GM18907 (cell line): ENCODE measurements around the gene RIMBP2.

Experiments used
- ATAC-seq: cut with Tn5 transposase; IDR thresholded peaks from one replicate; pipeline ENCODE4 v1.9.1; 2021; ENCODE audit warnings: mild to moderate bottlenecking, moderate library complexity; ENCODE audit not compliant: unreplicated experiment

RIMBP2 gene

DNA sequence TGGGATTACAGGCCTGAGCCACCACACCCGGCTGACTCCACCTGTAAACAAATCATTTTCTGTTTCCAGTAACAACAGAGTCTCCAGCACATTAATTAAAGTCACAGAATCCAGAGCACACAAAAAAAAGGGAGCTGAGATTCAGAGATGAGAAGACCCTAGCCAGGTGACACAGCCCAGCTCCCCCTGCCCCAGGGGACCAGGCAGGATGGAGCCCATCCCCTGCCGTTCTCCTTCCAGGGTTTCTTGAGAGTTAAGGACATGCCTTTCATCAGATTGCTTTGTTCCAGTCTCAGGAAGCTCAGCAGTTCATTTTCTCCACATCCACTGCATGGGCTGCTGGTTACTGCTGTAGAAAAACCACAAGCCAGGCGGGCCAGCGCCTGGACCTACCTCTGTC, 81.2 kb downstream of the RIMBP2 start:
- no peak for ATAC-seq

- ATAC-seq: no peak
These were observed 82.3 kb downstream of the RIMBP2 start for GRCh38 chr12:130633771-130634170.

DNA sequence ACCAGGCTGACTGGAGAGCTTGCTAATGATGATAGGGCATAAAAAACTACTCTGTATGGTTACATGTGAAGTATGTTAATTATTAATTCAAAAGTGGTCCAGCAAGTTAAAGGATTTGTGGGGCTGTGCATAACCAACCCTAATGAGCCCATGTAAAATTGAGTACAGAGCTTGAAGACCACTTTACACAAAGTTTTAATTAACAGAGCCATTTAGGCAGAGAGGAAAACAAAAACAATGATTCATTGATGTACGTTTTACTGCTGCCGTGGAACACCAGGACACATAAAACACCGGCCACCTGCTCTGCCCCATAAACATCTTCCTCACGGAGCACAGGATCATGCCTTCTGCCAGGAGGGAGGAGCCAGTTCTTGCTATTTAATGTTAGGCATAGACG, 83.5 kb downstream of the RIMBP2 start:
- no peak for ATAC-seq

GRCh38 chr12:130628304-130628703, 87.8 kb downstream of the RIMBP2 start:
- ATAC-seq: no peak

GRCh38 chr12:130627175-130627574, 88.9 kb downstream of the RIMBP2 start:
- ATAC-seq: no peak

GRCh38 chr12:130626601-130627000, 89.5 kb downstream of the RIMBP2 start:
- ATAC-seq: no peak

- no peak for ATAC-seq
These were observed 90.9 kb downstream of the RIMBP2 start for GRCh38 chr12:130625201-130625600.

GRCh38 chr12:130622803-130623202, 93.3 kb downstream of the RIMBP2 start:
- ATAC-seq: no peak

GRCh38 chr12:130621696-130622298, 94.3 kb downstream of the RIMBP2 start:
- ATAC-seq: no peak

GRCh38 chr12:130620756-130621155, 95.3 kb downstream of the RIMBP2 start:
- no peak for ATAC-seq

DNA sequence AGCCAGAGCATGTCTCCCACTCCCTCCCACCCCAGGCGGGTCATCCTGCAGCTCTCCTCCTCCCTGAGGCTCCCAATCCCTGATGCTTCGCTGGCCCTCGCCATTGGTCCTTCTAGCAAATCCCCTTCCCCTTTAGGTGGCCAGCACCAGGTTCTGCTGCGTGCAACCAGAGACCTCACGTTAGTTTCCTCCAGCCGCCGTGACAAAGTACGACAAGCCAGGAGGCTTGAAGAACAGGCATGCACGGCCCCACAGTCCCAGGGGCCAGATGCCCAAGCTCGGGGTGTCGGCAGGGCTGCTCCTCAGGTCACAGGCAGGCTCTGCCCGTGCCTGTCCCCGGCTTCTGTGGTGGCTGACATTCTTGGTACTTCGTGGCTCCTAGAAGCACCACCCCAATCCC, 95.8 kb downstream of the RIMBP2 start:
- ATAC-seq: no peak

DNA sequence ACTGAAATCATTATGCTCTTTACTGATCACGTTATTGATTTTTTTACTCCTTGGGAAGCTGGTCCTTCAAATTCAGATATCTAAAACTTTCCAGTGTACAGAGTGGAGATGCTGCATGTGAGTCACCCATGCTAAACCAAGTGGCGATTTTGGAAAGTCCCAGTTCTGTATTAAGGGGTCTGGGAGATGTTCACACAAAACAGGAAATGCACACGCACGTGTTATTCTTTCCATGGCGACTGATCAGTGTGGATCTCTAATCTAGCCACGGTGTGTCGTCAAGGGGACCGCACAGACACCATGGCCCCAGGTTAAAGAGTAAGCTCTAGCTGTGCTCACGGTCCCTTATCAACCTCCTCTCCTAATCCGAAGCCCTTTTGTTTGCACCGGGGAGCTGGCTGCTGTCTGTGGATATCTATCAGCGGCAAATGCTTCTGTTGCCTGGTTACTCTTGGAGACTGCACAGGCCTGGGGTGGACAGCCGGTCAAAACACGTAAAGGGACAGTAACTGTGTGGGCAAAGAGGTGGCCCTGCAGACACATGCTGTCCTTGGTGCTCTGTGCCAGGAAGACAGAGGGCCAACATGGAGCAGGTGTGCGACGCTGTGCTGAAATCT, 96.6 kb downstream of the RIMBP2 start:
- no peak for ATAC-seq

- ATAC-seq: no peak
These were observed 98.9 kb downstream of the RIMBP2 start for GRCh38 chr12:130617219-130617618.

- ATAC-seq: no peak
These were observed 100.2 kb downstream of the RIMBP2 start for GRCh38 chr12:130615861-130616345.

- no peak for ATAC-seq
These were observed 101.6 kb downstream of the RIMBP2 start for GRCh38 chr12:130614530-130614905.

DNA sequence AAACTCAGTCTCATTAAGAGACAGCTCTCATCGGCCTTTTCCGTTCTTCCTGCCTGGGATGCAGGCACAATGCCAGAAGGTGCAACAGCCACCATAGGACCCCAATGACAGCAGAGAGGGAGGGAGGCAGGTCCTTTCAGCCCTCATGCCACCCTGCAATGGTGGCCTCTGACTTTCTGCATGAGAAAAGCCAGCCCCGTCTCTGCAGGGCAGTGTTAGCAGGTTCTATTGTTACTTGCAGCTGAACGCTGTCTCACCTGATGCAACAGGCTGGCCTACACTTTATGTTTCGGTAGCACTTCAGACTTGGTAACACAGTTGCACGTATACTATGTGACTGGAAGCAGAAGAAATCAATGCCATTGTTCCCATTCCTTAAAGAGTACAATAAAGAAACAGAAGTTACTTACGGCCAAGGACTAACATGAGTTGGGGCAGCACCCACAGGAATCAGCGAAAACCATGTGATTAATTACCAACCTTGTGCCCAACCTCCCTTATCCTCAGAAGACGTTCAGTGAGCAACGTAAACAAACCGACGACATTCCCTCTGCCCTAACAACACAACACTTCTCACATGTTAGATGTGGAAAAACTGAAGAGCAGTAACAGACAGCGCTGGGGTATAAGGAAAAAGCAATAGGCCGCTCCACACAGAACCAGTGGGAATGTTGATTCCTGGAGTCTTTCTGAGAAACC, 102.1 kb downstream of the RIMBP2 start:
- no peak for ATAC-seq

- no peak for ATAC-seq
These were observed 103.0 kb downstream of the RIMBP2 start for GRCh38 chr12:130613131-130613530.

- no peak for ATAC-seq
These were observed 104.8 kb downstream of the RIMBP2 start for GRCh38 chr12:130611026-130611905.

DNA sequence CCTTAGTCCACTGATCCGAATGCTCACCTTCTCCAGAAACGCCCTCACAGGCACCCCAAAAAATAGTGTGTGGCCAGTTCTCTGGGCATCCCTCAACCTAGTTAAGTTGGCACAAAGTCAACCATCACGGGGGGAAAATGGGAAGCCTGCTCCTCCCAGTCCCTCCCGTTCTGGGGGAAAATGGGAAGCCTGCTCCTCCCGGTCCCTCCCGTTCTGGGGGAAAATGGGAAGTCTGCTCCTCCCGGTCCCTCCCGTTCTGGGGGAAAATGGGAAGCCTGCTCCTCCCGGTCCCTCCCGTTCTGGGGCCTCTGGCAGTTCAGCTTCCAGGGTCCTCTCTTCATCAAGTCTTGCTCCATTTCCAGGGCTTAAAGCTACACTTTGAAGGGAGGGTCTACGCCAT, 106.1 kb downstream of the RIMBP2 start:
- no peak for ATAC-seq

- ATAC-seq: no peak
These were observed 107.3 kb downstream of the RIMBP2 start for GRCh38 chr12:130608831-130609230.

DNA sequence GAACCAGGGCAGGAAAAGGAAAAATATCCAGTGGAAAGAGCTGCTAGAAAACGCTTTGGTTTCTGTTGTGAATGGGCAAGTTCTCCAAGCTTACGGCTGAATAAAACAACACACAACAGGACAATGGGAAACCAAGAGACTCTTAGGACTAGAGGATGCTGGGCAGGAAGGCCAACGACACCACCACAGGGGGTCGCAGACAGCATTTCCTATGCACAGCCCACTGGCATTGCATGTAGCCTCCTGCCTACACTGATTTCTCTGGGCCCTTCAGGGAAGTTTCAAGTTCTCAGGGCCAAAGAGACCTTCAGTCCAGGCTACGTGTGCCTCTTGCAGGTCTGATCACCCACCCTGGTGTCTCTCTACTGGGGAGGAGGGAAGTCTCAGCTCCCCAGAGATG, 108.0 kb downstream of the RIMBP2 start:
- no peak for ATAC-seq
